HG03565 (cell line): ENCODE measurements around the gene LASP1NB.
"Not testable (repeated sequence)": the region's sequence is repeated elsewhere in the genome, so short reads cannot be mapped to it uniquely, and the experiment has no call there.

Source experiments
- ATAC-seq: cut with Tn5 transposase; IDR thresholded peaks from one replicate; pipeline ENCODE4 v1.9.1; 2021; ENCODE audit warnings: mild to moderate bottlenecking, moderate library complexity; ENCODE audit not compliant: unreplicated experiment

Gene LASP1NB

GRCh38 chr17:38959508-38959907 is 34.1 kb downstream of the LASP1NB start:
- no peak for ATAC-seq

- no peak for ATAC-seq
Measured at GRCh38 chr17:38960402-38960801, 35.0 kb downstream of the LASP1NB start.

- no peak for ATAC-seq
Measured at GRCh38 chr17:38961413-38961812, 36.0 kb downstream of the LASP1NB start.

- ATAC-seq = no peak
Measured at GRCh38 chr17:38967290-38967738, 41.9 kb downstream of the LASP1NB start, which contains the start of gene FBXO47. TSS of gene FBXO47 (minus strand) at chr17:38967403. CDS start at chr17:38963025, 4,378 bp downstream.

- ATAC-seq = no peak
Measured at GRCh38 chr17:38969281-38969680, 43.9 kb downstream of the LASP1NB start.

GRCh38 chr17:38970128-38970527 is 44.7 kb downstream of the LASP1NB start:
- ATAC-seq = no peak

GRCh38 chr17:38970804-38971203 is 45.4 kb downstream of the LASP1NB start:
- no peak for ATAC-seq

- ATAC-seq = not testable (repeated sequence)
Measured at GRCh38 chr17:38976187-38976551, 50.8 kb downstream of the LASP1NB start.

- ATAC-seq = no peak
Measured at GRCh38 chr17:38978180-38978579, 52.8 kb downstream of the LASP1NB start.
